GM19328 (cell line): Measurements from ENCODE around the gene ZNF865.

ENCODE experiments used
- ATAC-seq: cut with Tn5 transposase; IDR thresholded peaks from one replicate; pipeline ENCODE4 v1.9.1; 2021; ENCODE audit warnings: mild to moderate bottlenecking, moderate library complexity; ENCODE audit not compliant: unreplicated experiment

Gene ZNF865

GRCh38 chr19:55603581-55604292, 1.7 kb upstream of the ZNF865 start:
- ATAC-seq = no peak

- peak; percentile 68 for ATAC-seq
Measured at GRCh38 chr19:55605207-55605636, 225 bp upstream of the ZNF865 start.

GRCh38 chr19:55606471-55606787, 982 bp downstream of the ZNF865 start:
- no peak for ATAC-seq

GRCh38 chr19:55606817-55607216, 1.4 kb downstream of the ZNF865 start:
- ATAC-seq = no peak

GRCh38 chr19:55609326-55609725, 3.9 kb downstream of the ZNF865 start:
- ATAC-seq = no peak

- no peak for ATAC-seq
Measured at GRCh38 chr19:55611300-55611982, 6.0 kb downstream of the ZNF865 start.

- no peak for ATAC-seq
Measured at GRCh38 chr19:55611983-55612645, 6.7 kb downstream of the ZNF865 start.

GRCh38 chr19:55613396-55613795, 7.9 kb downstream of the ZNF865 start:
- ATAC-seq = no peak

- no peak for ATAC-seq
Measured at GRCh38 chr19:55613930-55614710, 8.7 kb downstream of the ZNF865 start.

- ATAC-seq = no peak
Measured at GRCh38 chr19:55614711-55615542, 9.5 kb downstream of the ZNF865 start.

- no peak for ATAC-seq
Measured at GRCh38 chr19:55615543-55616394, 10.3 kb downstream of the ZNF865 start.

- ATAC-seq = no peak
Measured at GRCh38 chr19:55616395-55616875, 11.0 kb downstream of the ZNF865 start.

- ATAC-seq = no peak
Measured at GRCh38 chr19:55617426-55617825, 12.0 kb downstream of the ZNF865 start.

- ATAC-seq = no peak
Measured at GRCh38 chr19:55618426-55618825, 13.0 kb downstream of the ZNF865 start.

- ATAC-seq = no peak
Measured at GRCh38 chr19:55619286-55619685, 13.8 kb downstream of the ZNF865 start.

- no peak for ATAC-seq
Measured at GRCh38 chr19:55620410-55621204, 15.2 kb downstream of the ZNF865 start.

GRCh38 chr19:55621205-55621672, 15.8 kb downstream of the ZNF865 start:
- ATAC-seq = no peak

- no peak for ATAC-seq
Measured at GRCh38 chr19:55621673-55622231, 16.3 kb downstream of the ZNF865 start.
